ENCODE results near the gene TNS3.
"Not testable (repeated sequence)": the region's sequence is repeated elsewhere in the genome, so short reads cannot be mapped to it uniquely, and the experiment has no call there.

TNS3 gene

GRCh38 chr7:47472444-47473157, 109.3 kb downstream of the TNS3 start:
- no peak for DNase-seq (ENCODE audit: low read depth, low spot score)
- no peak overlapping the region for H3K4me3 ChIP-seq (ENCODE audit: low read depth, low read length)
- TF ChIP-seq, protein P1, sequence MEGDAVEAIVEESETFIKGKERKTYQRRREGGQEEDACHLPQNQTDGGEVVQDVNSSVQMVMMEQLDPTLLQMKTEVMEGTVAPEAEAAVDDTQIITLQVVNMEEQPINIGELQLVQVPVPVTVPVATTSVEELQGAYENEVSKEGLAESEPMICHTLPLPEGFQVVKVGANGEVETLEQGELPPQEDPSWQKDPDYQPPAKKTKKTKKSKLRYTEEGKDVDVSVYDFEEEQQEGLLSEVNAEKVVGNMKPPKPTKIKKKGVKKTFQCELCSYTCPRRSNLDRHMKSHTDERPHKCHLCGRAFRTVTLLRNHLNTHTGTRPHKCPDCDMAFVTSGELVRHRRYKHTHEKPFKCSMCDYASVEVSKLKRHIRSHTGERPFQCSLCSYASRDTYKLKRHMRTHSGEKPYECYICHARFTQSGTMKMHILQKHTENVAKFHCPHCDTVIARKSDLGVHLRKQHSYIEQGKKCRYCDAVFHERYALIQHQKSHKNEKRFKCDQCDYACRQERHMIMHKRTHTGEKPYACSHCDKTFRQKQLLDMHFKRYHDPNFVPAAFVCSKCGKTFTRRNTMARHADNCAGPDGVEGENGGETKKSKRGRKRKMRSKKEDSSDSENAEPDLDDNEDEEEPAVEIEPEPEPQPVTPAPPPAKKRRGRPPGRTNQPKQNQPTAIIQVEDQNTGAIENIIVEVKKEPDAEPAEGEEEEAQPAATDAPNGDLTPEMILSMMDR (IDR thresholded peaks at IDR 0.05; ENCODE audit: low read depth, low read length) = no peak
- in situ Hi-C loops (cut with HindIII; ENCODE audit: low sequenced_read_pairs) = no loop called here

DNA sequence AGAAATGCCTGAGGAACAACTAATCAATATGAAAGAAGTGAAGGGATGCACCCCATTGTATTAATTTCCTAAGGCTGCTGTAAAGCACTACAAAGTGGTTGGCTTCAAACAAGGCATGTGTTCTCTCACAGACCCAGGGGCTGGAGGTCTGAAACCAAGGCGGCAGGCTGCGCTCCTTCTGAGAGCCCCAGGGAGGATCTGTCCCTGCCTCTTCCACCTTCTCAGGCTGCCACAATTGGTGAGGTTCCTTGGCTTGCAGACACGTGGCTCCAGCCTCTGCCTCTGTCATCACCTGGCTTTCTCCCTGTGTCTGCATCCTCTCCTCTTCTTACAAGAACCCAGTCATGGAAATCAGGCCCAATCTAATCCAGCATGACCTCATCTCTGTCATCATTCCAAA, 110.1 kb downstream of the TNS3 start:
- in situ Hi-C loops (cut with HindIII; ENCODE audit: low sequenced_read_pairs) = no loop called here
- no peak overlapping the region for H3K4me3 ChIP-seq (ENCODE audit: low read depth, low read length)
- DNase-seq (ENCODE audit: low read depth, low spot score) = no peak
- TF ChIP-seq, protein P1 (IDR thresholded peaks at IDR 0.05; ENCODE audit: low read depth, low read length) = no peak

GRCh38 chr7:47471358-47471703, 110.6 kb downstream of the TNS3 start:
- in situ Hi-C loops (cut with HindIII; ENCODE audit: low sequenced_read_pairs) = no loop called here
- no peak overlapping the region for H3K4me3 ChIP-seq (ENCODE audit: low read depth, low read length)
- no peak for DNase-seq (ENCODE audit: low read depth, low spot score)
- TF ChIP-seq, protein P1 (IDR thresholded peaks at IDR 0.05; ENCODE audit: low read depth, low read length) = no peak

DNA sequence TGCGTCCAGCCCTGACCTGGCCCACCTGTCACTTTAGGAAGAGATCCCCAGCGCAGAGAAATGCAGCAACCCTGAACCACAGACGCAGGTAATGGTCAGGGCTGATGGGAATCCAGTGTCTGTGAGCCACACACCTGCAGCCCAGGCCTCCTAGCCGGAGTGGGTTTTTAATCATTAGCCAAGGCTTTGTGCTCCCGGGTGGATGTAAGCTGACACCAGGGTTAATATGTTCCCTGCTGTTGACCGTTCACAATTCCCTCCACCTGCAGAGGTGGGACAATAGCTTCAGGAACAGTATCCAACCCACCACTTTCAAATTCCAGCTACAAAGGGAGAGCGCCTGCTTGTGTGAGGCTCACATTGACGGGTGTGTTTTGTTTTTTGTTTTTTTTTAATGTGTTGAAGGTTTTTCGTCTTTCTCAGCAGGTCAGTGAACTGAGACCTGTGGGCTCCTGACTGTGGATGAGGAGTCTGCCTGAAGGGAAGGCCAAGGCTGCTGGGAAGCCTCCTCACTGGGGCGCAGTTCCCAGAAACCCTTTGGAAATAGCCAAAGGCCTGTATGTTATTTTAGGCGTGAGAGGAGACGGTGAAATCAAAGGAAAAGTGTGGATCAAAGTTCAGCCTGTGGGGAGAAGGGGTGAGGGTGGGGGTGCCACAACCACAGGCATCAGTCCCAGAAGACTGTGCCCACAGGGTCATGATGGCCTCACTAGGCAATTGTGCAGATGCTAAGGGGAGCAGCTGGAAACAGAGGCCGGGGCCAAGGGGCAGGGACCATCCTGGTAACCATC, 111.1 kb downstream of the TNS3 start:
- TF ChIP-seq, protein P1 (IDR thresholded peaks at IDR 0.05; ENCODE audit: low read depth, low read length) = no peak
- DNase-seq (ENCODE audit: low read depth, low spot score) = no peak
- H3K4me3 ChIP-seq (ENCODE audit: low read depth, low read length) = no peak overlapping the region
- in situ Hi-C loops (cut with HindIII; ENCODE audit: low sequenced_read_pairs) = no loop called here

GRCh38 chr7:47469846-47470245, 112.1 kb downstream of the TNS3 start:
- H3K4me3 ChIP-seq (ENCODE audit: low read depth, low read length); DNase-seq (ENCODE audit: low read depth, low spot score); in situ Hi-C loops (cut with HindIII; ENCODE audit: low sequenced_read_pairs): not testable (repeated sequence)

GRCh38 chr7:47466832-47467231, 115.1 kb downstream of the TNS3 start:
- no peak for DNase-seq (ENCODE audit: low read depth, low spot score)
- TF ChIP-seq, protein P1 (IDR thresholded peaks at IDR 0.05; ENCODE audit: low read depth, low read length) = no peak
- H3K4me3 ChIP-seq (ENCODE audit: low read depth, low read length) = no peak overlapping the region
- in situ Hi-C loops (cut with HindIII; ENCODE audit: low sequenced_read_pairs) = no loop called here

- DNase-seq (ENCODE audit: low read depth, low spot score) = no peak
- no peak overlapping the region for H3K4me3 ChIP-seq (ENCODE audit: low read depth, low read length)
- in situ Hi-C loops (cut with HindIII; ENCODE audit: low sequenced_read_pairs) = no loop called here
- TF ChIP-seq, protein P1 (IDR thresholded peaks at IDR 0.05; ENCODE audit: low read depth, low read length) = no peak
Measured at GRCh38 chr7:47465191-47465590, 116.7 kb downstream of the TNS3 start.
